ENCODE results near the gene RNF25.
"Not testable (repeated sequence)": the region's sequence is repeated elsewhere in the genome, so short reads cannot be mapped to it uniquely, and the experiment has no call there.

RNF25 gene

DNA sequence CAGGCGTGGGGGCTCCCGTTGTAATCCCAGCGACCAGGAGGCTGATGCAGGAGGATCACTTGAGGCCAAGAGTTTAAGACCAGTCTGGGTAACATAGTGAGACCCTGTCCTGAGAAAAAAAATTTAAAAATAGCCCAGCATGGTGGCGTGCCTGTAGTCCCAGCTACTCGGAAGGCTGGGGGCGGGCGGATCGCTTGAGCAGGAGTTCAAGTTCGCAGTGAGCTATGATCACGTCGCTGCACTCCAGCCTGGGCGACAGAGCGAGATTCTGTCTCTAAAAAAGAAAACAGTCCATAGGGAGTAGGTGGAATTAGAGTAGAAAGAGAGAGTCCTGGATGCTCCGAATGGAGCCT lies 38.5 kb upstream of the RNF25 start:
- H3K4me1 ChIP-seq (ENCODE audit: control insufficient read depth, insufficient read depth, low read length): peaks cover 14% of the 10 kb centered on the region
- H3K9me3 ChIP-seq (ENCODE audit: control insufficient read depth, low read length): no peaks in the 10 kb centered on the region
- no peaks in the 10 kb centered on the region for H3K36me3 ChIP-seq (ENCODE audit: control insufficient read depth, insufficient read depth, low read length, severe bottlenecking)
- H3K27me3 ChIP-seq (replicated peaks; ENCODE audit: control insufficient read depth, insufficient read depth, low read length): no peaks in the 10 kb centered on the region
- H3K9ac ChIP-seq (ENCODE audit: low read length): peak overlapping the region; percentile 89
- peak overlapping the region; percentile 82 for H3K4me3 ChIP-seq (ENCODE audit: low read length)
- no peak for DNase-seq (ENCODE audit: low read depth)

DNA sequence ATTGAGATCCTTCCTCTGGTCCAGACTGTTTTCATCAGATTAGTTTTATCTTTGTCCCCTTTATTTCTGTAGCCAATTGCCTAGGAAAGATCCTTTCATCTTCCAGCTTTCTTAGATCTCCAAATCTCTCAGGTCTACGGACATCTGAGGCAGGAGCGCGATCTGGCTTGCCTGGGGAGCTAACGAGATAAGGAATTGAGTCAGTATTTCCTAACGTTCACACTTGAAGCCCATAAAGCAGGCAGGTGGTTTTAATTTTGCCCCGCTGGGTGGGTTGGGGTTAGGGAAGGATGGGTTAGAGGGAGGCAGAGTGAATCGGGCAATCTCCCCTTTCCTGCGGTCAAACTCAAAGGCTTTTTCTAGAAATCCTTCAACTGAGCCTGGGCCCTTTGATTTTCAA lies 38.1 kb upstream of the RNF25 start:
- no peaks in the 10 kb centered on the region for H3K9me3 ChIP-seq (ENCODE audit: control insufficient read depth, low read length)
- no peaks in the 10 kb centered on the region for H3K27me3 ChIP-seq (replicated peaks; ENCODE audit: control insufficient read depth, insufficient read depth, low read length)
- H3K4me1 ChIP-seq (ENCODE audit: control insufficient read depth, insufficient read depth, low read length): peaks cover 14% of the 10 kb centered on the region
- H3K9ac ChIP-seq (ENCODE audit: low read length): no peak overlapping the region
- no peaks in the 10 kb centered on the region for H3K36me3 ChIP-seq (ENCODE audit: control insufficient read depth, insufficient read depth, low read length, severe bottlenecking)
- DNase-seq (ENCODE audit: low read depth): no peak
- peak overlapping the region; percentile 82 for H3K4me3 ChIP-seq (ENCODE audit: low read length)

DNA sequence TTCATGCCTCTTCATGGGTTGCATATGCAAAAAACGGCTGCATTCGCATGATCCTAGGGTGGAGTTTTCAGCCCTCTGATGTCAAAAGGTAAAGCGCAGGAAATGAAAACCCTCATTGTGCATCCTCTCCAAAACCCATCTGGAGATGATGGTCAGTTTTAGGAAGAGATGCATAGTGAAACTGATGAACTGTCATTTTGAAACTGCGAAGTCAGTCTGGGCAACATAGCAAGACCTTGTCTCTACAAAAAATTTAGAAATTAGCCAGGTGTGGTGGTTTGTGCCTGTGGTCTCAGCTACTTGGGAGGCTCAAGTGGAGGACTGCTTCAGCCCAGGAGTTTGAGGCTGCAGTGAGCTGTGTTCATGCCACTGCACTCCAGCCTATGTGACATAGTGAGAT lies 36.3 kb upstream of the RNF25 start:
- no peak for DNase-seq (ENCODE audit: low read depth)
- H3K36me3 ChIP-seq (ENCODE audit: control insufficient read depth, insufficient read depth, low read length, severe bottlenecking): no peaks in the 10 kb centered on the region
- H3K9me3 ChIP-seq (ENCODE audit: control insufficient read depth, low read length): no peaks in the 10 kb centered on the region

DNA sequence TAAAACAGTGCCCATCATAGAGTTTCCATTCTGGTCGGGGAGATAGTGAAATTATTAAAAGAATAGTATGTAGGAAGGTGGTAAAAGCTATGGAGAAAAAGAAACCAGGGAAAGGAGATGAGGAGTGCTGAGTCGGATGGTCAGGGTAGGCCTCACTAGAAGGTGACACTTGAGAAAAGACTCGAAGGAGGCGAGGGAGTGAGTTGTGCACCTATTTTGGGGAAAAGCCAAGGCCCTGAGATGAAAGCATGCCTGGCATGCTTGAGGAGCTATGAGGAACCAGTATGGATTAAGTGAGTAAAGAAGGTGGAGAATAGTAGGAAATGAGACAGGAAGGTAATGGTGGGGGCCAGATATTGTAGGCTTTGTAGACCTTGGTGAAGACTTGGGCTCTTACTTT lies 31.5 kb upstream of the RNF25 start:
- DNase-seq (ENCODE audit: low read depth): no peak
- H3K4me3 ChIP-seq (ENCODE audit: low read length): no peak overlapping the region
- H3K36me3 ChIP-seq (ENCODE audit: control insufficient read depth, insufficient read depth, low read length, severe bottlenecking): peaks cover 31% of the 10 kb centered on the region
- H3K4me1 ChIP-seq (ENCODE audit: control insufficient read depth, insufficient read depth, low read length): peaks cover 6% of the 10 kb centered on the region
- H3K27me3 ChIP-seq (replicated peaks; ENCODE audit: control insufficient read depth, insufficient read depth, low read length): no peaks in the 10 kb centered on the region
- H3K9me3 ChIP-seq (ENCODE audit: control insufficient read depth, low read length): no peaks in the 10 kb centered on the region
- no peak overlapping the region for H3K9ac ChIP-seq (ENCODE audit: low read length)

More for the DNA sequence above, 36.3 kb upstream of the RNF25 start:
- H3K9ac ChIP-seq (ENCODE audit: low read length): no peak overlapping the region
- H3K4me1 ChIP-seq (ENCODE audit: control insufficient read depth, insufficient read depth, low read length): peaks cover 14% of the 10 kb centered on the region
- H3K27me3 ChIP-seq (replicated peaks; ENCODE audit: control insufficient read depth, insufficient read depth, low read length): no peaks in the 10 kb centered on the region
- H3K4me3 ChIP-seq (ENCODE audit: low read length): no peak overlapping the region

DNA sequence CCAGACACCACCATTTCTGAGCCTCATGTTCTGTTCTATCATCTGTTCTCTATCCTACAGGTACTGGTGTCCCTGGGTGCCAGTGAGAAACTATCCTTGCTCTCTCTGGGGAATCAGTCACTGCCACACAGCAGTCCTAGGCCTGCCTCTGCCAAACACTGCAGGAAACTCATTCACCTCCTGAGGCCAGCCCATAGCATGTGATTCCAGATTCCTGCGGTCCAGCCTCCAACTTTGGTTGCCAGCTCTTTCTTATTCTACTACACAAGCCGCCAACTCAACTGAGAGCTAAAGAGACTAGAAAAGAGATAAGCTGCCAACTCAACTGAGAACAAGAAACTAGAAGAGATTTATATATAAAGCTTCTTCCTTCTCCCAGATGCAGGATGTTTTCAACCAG lies 30.0 kb upstream of the RNF25 start:
- H3K36me3 ChIP-seq (ENCODE audit: control insufficient read depth, insufficient read depth, low read length, severe bottlenecking): peaks cover 46% of the 10 kb centered on the region

DNA sequence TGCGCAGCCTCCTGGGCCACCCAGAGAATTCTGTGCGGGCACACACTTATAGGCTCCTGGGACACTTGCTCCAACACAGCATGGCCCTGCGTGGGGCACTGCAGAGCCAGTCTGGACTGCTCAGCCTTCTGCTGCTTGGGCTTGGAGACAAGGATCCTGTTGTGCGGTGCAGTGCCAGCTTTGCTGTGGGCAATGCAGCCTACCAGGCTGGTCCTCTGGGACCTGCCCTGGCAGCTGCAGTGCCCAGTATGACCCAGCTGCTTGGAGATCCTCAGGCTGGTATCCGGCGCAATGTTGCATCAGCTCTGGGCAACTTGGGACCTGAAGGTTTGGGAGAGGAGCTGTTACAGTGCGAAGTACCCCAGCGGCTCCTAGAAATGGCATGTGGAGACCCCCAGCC lies 27.1 kb upstream of the RNF25 start:
- H3K4me3 ChIP-seq (ENCODE audit: low read length): no peak overlapping the region
- H3K27me3 ChIP-seq (replicated peaks; ENCODE audit: control insufficient read depth, insufficient read depth, low read length): no peaks in the 10 kb centered on the region
- no peak overlapping the region for H3K9ac ChIP-seq (ENCODE audit: low read length)
- H3K4me1 ChIP-seq (ENCODE audit: control insufficient read depth, insufficient read depth, low read length): peaks cover 11% of the 10 kb centered on the region
- peaks cover 58% of the 10 kb centered on the region for H3K36me3 ChIP-seq (ENCODE audit: control insufficient read depth, insufficient read depth, low read length, severe bottlenecking)
- no peak for DNase-seq (ENCODE audit: low read depth)
- H3K9me3 ChIP-seq (ENCODE audit: control insufficient read depth, low read length): no peaks in the 10 kb centered on the region

More for the DNA sequence above, 30.0 kb upstream of the RNF25 start:
- Histone ChIP-seq H3K4me3 (ENCODE audit: low read length) (no peak overlapping the region), H3K4me1 (ENCODE audit: control insufficient read depth, insufficient read depth, low read length) (peaks cover 6% of the 10 kb centered on the region), H3K9ac (ENCODE audit: low read length) (no peak overlapping the region), H3K9me3 (ENCODE audit: control insufficient read depth, low read length) (no peaks in the 10 kb centered on the region), H3K27me3 (replicated peaks; ENCODE audit: control insufficient read depth, insufficient read depth, low read length) (no peaks in the 10 kb centered on the region)
- no peak for DNase-seq (ENCODE audit: low read depth)

DNA sequence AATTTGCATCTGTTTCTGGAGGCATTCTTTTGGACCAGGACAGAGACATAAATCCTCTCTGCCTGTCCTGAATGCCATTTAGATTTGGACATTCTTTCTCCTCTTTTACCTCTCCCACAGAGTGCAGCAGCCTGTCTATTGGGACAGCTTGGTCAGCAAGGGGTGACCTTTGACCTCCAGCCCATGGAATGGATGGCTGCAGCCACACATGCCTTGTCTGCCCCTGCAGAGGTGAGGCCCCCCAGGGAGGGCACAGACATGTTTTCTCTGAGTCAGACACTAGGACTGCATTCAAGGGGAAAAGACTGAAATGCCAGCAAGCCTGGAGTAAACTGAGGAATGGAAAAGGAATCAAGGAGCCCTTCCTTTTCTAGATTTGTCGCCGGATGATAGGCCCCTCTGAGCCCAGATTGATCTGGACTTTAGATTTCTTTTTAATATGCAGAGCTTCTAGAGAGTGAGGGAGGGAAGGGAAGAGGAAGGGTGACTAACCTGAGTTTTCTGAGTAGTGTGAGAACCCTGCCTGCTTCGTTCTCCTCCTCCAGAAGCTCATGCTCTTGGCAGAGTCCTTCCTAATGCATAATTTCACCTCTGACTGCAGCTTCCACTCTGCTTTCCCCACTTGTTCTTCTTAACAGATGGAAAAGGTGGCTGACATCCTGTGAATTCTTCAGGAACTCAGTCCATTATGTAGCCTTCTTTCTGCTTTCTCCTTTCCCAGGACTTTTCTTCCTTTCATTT lies 22.8 kb upstream of the RNF25 start:
- Histone ChIP-seq H3K9ac (ENCODE audit: low read length) (no peak overlapping the region), H3K4me3 (ENCODE audit: low read length) (no peak overlapping the region), H3K27me3 (replicated peaks; ENCODE audit: control insufficient read depth, insufficient read depth, low read length) (no peaks in the 10 kb centered on the region), H3K4me1 (ENCODE audit: control insufficient read depth, insufficient read depth, low read length) (peaks cover 25% of the 10 kb centered on the region), H3K9me3 (ENCODE audit: control insufficient read depth, low read length) (no peaks in the 10 kb centered on the region), H3K36me3 (ENCODE audit: control insufficient read depth, insufficient read depth, low read length, severe bottlenecking) (peaks cover 70% of the 10 kb centered on the region)
- DNase-seq (ENCODE audit: low read depth): peak; percentile 2

DNA sequence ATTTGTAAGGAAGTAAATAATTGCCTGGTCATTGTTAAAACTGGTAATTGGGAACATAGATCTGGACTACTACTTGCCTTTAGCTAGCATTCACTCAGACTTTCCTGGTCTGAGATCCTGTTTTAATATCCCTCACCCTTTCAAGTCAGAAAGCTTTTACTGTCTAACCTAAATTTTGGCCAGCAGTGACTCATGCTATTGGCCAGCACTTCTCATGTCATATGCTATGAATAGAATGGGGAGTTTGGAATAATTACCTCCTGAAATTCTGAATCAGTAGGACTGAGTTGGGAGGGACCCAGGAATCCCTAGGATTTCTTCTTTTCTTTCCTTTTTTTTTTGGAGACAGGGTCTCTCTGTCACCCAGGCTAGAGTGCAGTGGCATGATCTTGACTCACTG lies 19.4 kb upstream of the RNF25 start:
- Histone ChIP-seq H3K9ac (ENCODE audit: low read length) (peak overlapping the region; percentile 28), H3K4me1 (ENCODE audit: control insufficient read depth, insufficient read depth, low read length) (peaks cover 28% of the 10 kb centered on the region), H3K36me3 (ENCODE audit: control insufficient read depth, insufficient read depth, low read length, severe bottlenecking) (peaks cover 46% of the 10 kb centered on the region), H3K4me3 (ENCODE audit: low read length) (no peak overlapping the region), H3K27me3 (replicated peaks; ENCODE audit: control insufficient read depth, insufficient read depth, low read length) (no peaks in the 10 kb centered on the region), H3K9me3 (ENCODE audit: control insufficient read depth, low read length) (no peaks in the 10 kb centered on the region)
- peak; percentile 47 for DNase-seq (ENCODE audit: low read depth)

DNA sequence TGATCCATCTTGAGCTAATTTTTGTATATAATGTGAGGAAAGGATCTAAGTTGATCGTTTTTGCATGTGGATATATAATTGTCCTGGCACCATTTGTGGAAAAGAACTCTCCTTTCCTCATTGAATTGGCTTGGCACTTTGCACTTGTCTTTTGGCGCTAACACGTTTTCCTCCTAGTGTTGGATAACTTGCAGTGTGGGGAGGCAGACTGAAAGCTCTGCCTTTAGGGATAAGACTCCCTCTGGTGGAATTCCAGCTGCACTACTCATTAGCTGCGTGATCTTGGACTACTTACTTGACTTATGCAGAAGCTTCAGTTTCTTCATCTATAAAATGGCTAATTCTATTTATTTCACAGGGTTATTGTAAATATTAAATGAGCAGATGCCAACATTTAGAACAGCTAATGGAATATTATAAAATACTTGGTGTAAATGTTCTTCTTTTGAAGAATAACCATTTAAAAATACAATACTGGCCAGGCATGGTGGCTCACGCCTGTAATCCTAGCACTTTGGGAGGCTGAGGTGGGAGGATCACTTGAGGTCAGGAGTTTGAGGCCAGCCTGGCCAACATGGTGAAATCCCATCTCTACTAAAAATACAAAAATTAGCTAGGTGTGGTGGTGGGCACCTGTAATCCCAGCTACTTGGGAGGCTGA lies 15.7 kb upstream of the RNF25 start:
- H3K9ac ChIP-seq (ENCODE audit: low read length); H3K4me3 ChIP-seq (ENCODE audit: low read length); H3K9me3 ChIP-seq (ENCODE audit: control insufficient read depth, low read length); H3K27me3 ChIP-seq (replicated peaks; ENCODE audit: control insufficient read depth, insufficient read depth, low read length): not testable (repeated sequence)
- DNase-seq (ENCODE audit: low read depth): peak; percentile 91
- Histone ChIP-seq H3K36me3 (ENCODE audit: control insufficient read depth, insufficient read depth, low read length, severe bottlenecking) (peaks cover 38% of the 10 kb centered on the region), H3K4me1 (ENCODE audit: control insufficient read depth, insufficient read depth, low read length) (peaks cover 15% of the 10 kb centered on the region)

DNA sequence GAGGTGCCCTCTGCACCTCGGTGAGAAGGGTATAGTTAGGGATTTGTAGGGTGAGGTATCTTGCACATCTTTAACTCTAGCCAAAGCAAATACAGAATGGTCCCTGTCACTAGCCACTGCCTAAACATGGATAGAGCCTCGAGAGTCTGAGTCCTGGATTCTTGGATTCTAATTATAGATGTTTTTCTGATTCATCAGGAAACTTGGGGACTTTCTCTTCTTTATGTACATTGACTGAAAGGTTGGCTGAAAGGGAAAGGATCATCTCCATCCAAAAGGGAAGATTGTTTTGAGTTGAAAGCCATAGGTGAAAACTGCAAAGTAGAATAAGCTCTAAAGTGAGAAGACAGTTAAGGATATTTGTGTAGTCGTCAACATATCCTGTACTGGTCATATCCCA lies 8.3 kb upstream of the RNF25 start:
- H3K4me1 ChIP-seq (ENCODE audit: control insufficient read depth, insufficient read depth, low read length): no peaks in the 10 kb centered on the region
- DNase-seq (ENCODE audit: low read depth): no peak
- H3K4me3 ChIP-seq (ENCODE audit: low read length): no peak overlapping the region
- peaks cover 51% of the 10 kb centered on the region for H3K36me3 ChIP-seq (ENCODE audit: control insufficient read depth, insufficient read depth, low read length, severe bottlenecking)
- H3K9me3 ChIP-seq (ENCODE audit: control insufficient read depth, low read length): no peaks in the 10 kb centered on the region
- no peak overlapping the region for H3K9ac ChIP-seq (ENCODE audit: low read length)
- H3K27me3 ChIP-seq (replicated peaks; ENCODE audit: control insufficient read depth, insufficient read depth, low read length): no peaks in the 10 kb centered on the region

DNA sequence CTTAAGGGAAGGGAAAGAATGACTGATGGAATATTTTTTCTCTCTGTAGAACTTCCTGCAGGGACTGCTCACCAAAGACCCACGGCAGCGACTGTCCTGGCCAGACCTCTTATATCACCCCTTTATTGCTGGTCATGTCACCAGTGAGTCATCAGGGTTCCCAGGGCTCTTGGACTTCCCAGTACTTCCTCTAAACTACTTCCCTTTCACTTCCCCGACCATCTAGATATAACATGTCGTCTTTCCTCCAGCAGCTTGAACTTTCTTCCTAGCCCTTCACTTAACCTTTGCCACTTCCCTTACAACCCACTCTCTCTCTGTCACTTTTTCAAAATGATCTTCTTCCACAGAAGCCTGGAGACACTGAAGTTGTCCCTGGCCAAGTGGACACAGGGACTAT lies 7.3 kb upstream of the RNF25 start:
- Histone ChIP-seq H3K4me1 (ENCODE audit: control insufficient read depth, insufficient read depth, low read length) (no peaks in the 10 kb centered on the region), H3K36me3 (ENCODE audit: control insufficient read depth, insufficient read depth, low read length, severe bottlenecking) (peaks cover 47% of the 10 kb centered on the region), H3K4me3 (ENCODE audit: low read length) (no peak overlapping the region), H3K9me3 (ENCODE audit: control insufficient read depth, low read length) (no peaks in the 10 kb centered on the region), H3K9ac (ENCODE audit: low read length) (no peak overlapping the region), H3K27me3 (replicated peaks; ENCODE audit: control insufficient read depth, insufficient read depth, low read length) (no peaks in the 10 kb centered on the region)
- DNase-seq (ENCODE audit: low read depth): no peak
